Mesodermal cell (in vitro differentiated cells): ENCODE data around the gene DUS1L.
"Not testable (repeated sequence)": the region's sequence is repeated elsewhere in the genome, so short reads cannot be mapped to it uniquely, and the experiment has no call there.

Experiments used
- H3K27ac ChIP-seq: 2 replicates; pipeline ENCODE4 v1.7.0; 2013; ENCODE audit warnings: mild to moderate bottlenecking, low read depth, low read length, moderate library complexity; ENCODE audit not compliant: severe bottlenecking
- H3K36me3 ChIP-seq: 2 replicates; pipeline ENCODE4 v1.7.1; 2013; ENCODE audit warnings: mild to moderate bottlenecking, low read length, moderate library complexity; ENCODE audit not compliant: control insufficient read depth, insufficient read depth
- H3K4me1 ChIP-seq: one replicate; pipeline ENCODE4 v1.7.1; 2013; ENCODE audit warnings: mild to moderate bottlenecking, low read length; ENCODE audit not compliant: insufficient read depth, control insufficient read depth, poor library complexity, severe bottlenecking
- H3K4me3 ChIP-seq: 2 replicates; pipeline ENCODE4 v1.7.0; 2013; ENCODE audit warnings: low read length, control low read depth, mild to moderate bottlenecking; ENCODE audit not compliant: insufficient read depth, poor library complexity, severe bottlenecking; ENCODE audit errors: extremely low read depth
- H3K9me3 ChIP-seq: 2 replicates; pipeline ENCODE4 v1.7.1; 2013; ENCODE audit warnings: mild to moderate bottlenecking, low read length, moderate library complexity; ENCODE audit not compliant: control insufficient read depth
- WGBS, 2 experiments: methylation state at CpG; one replicate each; pipeline ENCODE4 v1.1.5; 2013; ENCODE audit warnings: missing lambda C conversion rate in 2 of 2; ENCODE audit not compliant: insufficient coverage in 2 of 2; 5-methylcytosine and 5-hydroxymethylcytosine counted together

DUS1L gene

DNA sequence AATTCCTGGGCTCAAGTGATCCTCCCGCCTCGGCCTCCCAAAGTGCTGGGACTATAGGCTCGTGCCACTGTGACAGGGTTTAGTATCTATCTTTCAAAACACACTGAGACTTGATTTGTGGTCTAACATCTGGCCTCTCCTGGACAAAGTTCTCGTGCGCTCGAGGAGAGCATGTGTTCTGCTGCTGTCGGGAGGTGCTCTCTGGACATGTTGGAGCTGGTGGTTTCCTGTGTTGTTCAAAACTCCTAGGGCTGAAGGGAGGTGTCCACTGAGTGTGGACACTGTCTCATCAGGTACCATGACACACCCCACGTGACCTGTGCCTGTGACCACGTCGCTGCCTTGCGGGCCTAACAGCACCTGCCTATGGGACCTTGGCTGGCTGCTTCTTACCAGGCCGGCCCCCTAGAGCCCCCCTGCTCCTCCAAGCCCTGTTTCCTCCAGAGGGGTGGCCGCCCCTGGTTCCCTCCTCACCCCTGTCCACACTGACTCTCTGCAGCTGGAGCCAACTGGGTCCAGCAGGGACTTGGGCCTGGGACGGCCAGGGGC is 19.6 kb downstream of the DUS1L start:
- Histone ChIP-seq H3K27ac (no peak overlapping the region), H3K4me1 (no peaks in the 10 kb centered on the region), H3K36me3 (peaks cover 31% of the 10 kb centered on the region), H3K9me3 (no peaks in the 10 kb centered on the region), H3K4me3 (no peak overlapping the region)
- WGBS, 2 experiments: 88 to 98% methylated on average over 8 to 14 of the region's 14 CpGs

DNA sequence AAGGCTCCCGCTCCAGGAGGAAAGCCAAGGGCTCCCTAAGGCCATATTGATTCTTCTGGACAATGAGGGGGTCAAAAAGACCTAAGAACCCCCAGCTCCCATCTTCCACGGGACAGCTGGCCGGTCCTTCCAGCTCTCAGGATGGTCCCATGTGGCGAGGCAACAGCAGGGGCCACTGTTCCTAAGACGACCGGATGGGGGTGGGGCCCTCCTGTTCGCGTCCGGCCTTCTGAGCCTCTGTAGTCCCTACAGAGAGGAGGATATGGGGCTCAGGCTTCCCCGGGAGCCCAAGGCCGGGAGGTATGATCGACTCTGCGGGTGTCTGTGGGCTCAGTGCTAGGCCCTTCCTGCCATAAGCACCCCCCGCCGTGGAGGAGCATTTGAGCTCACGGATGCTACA is 22.1 kb downstream of the DUS1L start:
- no peak overlapping the region for H3K4me3 ChIP-seq
- 77 to 85% methylated on average over 14 to 15 of the region's 16 CpGs for WGBS, 2 experiments
- H3K4me1 ChIP-seq: no peaks in the 10 kb centered on the region
- H3K9me3 ChIP-seq: no peaks in the 10 kb centered on the region
- no peak overlapping the region for H3K27ac ChIP-seq
- H3K36me3 ChIP-seq: peaks cover 12% of the 10 kb centered on the region

DNA sequence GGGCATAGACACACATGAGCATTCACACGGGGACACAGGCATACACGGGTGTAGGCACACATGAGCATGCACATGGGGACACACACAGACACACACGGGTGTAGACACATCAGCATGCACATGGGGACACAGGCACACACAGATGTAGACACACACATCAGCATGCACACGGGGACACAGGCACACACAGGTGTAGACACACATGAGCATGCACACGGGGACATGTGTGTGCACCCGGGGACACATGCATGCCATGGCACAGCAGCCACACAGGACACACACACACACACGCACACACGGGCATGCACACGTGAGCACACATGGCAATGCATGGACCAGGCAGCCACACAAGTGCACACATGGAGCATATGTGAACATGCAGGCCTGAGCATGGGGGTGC is 23.0 kb downstream of the DUS1L start:
- Histone ChIP-seq H3K27ac (no peak overlapping the region), H3K36me3 (peaks cover 4% of the 10 kb centered on the region), H3K9me3 (no peaks in the 10 kb centered on the region), H3K4me3 (no peak overlapping the region), H3K4me1 (peaks cover 3% of the 10 kb centered on the region)
- 94 to 95% methylated on average over 9 of the region's 9 CpGs for WGBS, 2 experiments

DNA sequence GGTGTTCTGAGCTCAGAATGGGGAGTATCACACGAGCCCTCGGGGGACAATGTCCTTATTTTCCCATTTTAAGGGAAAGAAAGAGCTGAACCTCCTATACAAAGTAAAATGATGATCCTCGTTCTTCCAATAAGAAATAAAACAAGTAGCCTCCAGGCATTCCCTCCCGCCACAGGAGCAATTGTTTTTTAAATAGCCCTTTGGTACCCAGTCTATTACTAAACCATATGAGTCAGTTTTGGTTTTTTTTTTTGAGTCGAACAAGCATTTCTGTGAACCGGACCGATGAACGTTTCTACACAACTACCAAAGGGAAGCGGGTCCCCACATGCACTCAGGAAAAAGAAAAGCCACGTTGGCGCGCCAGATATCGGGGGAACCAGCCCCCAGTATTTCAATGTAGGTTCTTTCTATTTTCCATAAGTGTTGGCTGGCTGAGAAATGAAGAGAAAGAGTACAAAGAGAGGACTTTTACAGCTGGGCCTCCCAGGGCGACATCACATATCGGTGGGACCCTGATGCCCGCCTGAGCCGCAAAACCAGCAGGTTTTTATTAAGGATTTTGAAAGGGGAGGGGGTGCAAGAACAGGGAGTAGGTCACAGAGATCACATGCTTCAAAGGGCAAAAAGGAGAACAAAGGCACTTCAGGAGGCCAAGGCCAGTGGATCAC is 24.3 kb downstream of the DUS1L start:
- H3K9me3 ChIP-seq: no peaks in the 10 kb centered on the region
- H3K27ac ChIP-seq: no peak overlapping the region
- no peak overlapping the region for H3K4me3 ChIP-seq
- H3K4me1 ChIP-seq: peaks cover 9% of the 10 kb centered on the region
- H3K36me3 ChIP-seq: peaks cover 2% of the 10 kb centered on the region
- 81 to 84% methylated on average over 5 to 14 of the region's 17 CpGs for WGBS, 2 experiments

DNA sequence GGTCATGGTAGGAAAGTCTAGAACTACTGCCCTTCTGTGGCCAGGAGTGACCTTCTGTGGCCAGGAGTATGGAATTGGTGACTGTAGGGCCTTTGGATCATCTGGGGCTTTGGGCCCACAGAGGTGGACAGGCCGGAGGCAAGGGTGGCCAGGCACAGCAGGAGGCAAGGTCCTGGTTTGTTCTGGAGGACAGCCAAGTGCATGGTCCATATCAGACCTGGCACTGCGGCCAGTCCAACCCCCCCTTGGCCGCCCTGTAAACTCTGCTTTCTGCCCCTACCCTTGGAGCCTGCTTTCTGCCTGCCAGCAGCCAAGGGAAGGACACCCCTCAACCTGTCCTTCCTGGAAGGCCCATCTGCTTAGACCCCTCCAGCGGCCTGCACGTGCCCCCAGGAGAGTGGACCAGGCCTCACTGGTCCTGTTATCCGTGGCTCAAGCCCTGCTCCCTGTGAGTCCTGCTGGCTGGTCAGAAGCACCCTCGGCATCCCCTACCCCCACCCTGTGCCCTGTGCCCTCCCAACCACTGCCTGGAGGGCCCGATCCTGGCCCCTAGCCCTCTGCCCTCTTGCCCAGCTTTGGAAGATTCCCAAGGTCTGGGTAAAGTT is 25.8 kb downstream of the DUS1L start:
- Histone ChIP-seq H3K27ac (no peak overlapping the region), H3K4me3 (no peak overlapping the region), H3K36me3 (peaks cover 7% of the 10 kb centered on the region), H3K9me3 (no peaks in the 10 kb centered on the region), H3K4me1 (peaks cover 9% of the 10 kb centered on the region)
- 93% methylated on average over 5 to 8 of the region's 8 CpGs for WGBS, 2 experiments

DNA sequence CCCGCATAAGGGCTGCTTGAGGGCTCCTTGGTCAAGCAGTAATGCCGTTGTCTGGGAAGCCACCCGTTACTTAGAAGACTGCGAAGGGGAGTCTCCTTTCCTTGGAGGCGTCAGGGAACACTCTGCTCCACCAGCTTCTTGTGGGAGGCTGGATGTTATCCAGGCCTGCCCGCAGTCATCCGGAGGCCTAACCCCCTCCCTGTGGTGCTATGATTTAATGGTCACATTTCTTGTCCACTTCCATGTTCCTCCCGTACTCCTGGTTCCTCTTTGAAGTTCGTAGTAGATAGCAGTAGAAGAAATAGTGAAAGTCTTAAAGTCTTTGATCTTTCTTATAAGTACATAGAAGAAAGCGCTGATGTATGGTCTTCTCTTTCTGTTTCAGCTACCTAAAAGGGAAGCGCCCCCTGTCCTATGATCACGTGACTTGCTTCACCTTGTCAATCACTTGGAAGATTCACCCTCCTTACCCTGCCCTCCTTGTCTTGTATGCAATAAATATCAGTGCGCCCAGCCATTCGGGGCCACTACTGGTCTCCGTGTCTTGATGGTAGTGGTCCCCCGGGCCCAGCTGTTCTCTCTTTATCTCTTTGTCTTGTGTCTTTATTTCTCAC is 26.7 kb downstream of the DUS1L start:
- not testable (repeated sequence) for H3K9me3 ChIP-seq, H3K27ac ChIP-seq, H3K4me3 ChIP-seq, H3K4me1 ChIP-seq
- WGBS, 2 experiments: 94 to 98% methylated on average over 9 to 12 of the region's 16 CpGs
- peaks cover 13% of the 10 kb centered on the region for H3K36me3 ChIP-seq

DNA sequence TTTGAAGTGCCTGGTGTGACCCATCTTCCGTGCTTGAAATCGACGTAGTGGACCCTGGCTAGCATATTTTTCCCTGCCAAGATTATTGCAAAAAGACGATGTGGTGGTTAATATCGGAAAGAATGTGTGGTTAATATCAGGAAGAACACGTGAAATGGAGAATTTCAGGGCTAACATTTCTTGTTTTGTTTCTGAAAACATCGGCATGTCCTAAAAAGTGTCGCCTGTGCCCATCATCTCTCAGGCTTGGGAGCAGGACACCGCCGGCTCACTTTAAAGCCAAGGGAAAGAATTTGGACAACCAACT is 27.8 kb downstream of the DUS1L start:
- Histone ChIP-seq H3K4me1 (peaks cover 10% of the 10 kb centered on the region), H3K36me3 (peaks cover 20% of the 10 kb centered on the region), H3K9me3 (no peaks in the 10 kb centered on the region), H3K27ac (peak overlapping the region; percentile 31), H3K4me3 (peak overlapping the region; percentile 59)
- WGBS, 2 experiments: 31 to 37% methylated on average over 8 to 10 of the region's 10 CpGs

DNA sequence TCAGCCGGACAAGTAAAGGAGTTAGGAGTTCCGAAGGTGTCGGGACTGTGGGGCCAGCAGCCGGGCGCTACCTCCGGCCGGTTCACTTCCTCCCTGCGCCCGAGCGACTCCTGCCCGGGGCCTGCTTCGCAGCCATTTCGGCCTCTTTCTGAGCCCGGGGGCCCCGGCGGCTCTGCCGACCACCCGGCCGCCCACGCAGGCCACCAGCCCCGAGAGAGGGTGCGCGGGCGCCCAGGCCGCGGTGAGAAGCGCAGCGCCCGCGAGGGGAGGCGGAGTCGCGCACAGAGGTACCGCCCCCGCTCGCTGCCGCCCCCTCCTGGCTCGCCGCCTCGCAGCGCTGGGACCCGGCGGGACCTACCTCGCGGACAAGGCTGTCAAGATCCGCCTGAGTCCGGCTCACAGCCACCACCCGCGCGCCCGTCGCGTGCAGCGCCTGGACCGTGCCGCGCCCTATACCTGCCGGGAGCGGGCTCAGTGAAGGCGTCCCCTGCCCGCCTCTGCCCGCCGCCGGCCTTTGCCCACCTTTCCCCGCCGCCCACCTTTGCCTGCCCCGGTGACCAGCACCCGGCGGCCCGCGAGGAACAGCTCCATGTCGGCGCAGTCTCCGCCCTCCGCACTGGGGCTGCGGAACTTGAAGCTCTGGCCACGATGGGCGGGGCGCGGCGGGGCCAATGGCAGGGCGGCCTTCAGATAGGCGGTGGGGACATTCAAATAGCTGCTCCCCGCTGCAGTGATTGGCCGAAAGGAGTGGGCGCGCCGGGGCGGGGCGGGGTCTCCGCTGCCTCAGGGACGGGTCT is 28.3 kb downstream of the DUS1L start, which contains the start of gene DCXR:
TSS of gene DCXR (minus strand) at position 606 of the 797 bp plus-strand sequence. CDS start at position 591, 15 bp downstream.
- no peaks in the 10 kb centered on the region for H3K9me3 ChIP-seq
- H3K4me1 ChIP-seq: peaks cover 16% of the 10 kb centered on the region
- H3K27ac ChIP-seq: peak within 1 kb of the TSS; percentile 87
- WGBS, 2 experiments: 0 to 1% methylated on average over 64 to 71 of the region's 92 CpGs
- peaks cover 20% of the 10 kb centered on the region for H3K36me3 ChIP-seq
- peak within 1 kb of the TSS; percentile 59 for H3K4me3 ChIP-seq

DNA sequence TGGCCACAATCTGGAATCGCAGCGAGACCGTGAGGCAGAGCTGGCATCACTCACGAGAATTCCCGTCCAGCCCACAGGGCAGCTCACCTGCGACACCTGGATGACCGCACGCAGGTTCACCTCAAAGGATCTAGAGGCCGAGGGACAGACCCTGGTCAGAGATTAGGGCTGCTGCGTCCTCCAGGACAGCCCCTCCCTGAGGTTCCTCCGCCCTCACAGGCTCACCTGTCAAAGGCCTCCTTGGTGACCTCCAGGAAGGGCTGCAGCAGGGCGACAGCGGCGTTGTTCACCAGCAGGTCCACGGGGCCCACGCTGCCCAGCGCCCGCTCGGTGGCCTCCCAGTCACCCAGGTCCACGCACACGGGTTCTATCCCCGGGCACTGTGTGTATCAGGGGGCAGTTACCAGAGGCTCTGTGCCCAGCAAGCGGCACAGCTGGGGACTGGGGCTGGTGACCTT is 28.9 kb downstream of the DUS1L start:
- Histone ChIP-seq H3K4me3 (peak overlapping the region; percentile 59), H3K9me3 (no peaks in the 10 kb centered on the region), H3K27ac (peak overlapping the region; percentile 51), H3K4me1 (peaks cover 16% of the 10 kb centered on the region), H3K36me3 (peaks cover 20% of the 10 kb centered on the region)
- WGBS, 2 experiments: 64 to 71% methylated on average over 23 of the region's 23 CpGs

DNA sequence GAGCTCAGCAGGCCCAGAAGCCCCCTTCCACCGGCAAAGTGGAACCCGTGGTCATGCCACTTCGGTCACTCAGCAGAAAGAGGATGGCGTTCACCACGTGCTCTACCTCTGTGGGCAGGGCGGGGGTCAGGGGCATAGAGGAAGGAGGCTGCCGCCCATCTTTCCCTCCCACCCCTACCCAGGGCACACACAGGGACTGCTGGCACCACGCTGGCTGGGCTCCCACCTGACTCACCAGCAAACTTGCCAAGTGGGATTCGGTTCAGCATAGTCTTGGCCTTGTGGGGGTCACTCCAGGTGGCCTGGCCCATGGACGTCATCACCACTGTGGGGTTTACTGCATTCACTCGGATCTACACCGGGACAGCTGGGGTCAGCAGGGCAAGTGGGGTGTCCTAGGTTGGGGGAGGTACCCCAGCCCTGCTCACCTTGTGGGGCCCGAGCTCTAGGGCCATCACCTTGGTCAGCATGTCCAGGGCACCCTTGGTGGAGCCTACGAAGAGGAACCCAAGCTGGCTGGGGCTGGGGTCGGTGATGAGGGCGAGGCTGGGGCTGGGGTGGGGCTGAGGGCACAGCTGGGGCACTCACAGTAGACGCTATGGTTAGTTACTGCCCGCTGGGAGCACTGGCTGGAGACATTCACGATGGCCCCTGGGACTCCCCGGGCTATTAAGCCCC is 29.5 kb downstream of the DUS1L start:
- 94 to 96% methylated on average over 13 to 18 of the region's 20 CpGs for WGBS, 2 experiments
- H3K4me1 ChIP-seq: peaks cover 16% of the 10 kb centered on the region
- H3K4me3 ChIP-seq: peak overlapping the region; percentile 59
- no peaks in the 10 kb centered on the region for H3K9me3 ChIP-seq
- H3K36me3 ChIP-seq: peaks cover 20% of the 10 kb centered on the region
- H3K27ac ChIP-seq: no peak overlapping the region
